ENCODE data around the gene CBFB. TPM values are rescaled to one million over a fixed set of nuclear protein-coding genes. Genes with fewer than 3 reads are reported as not detected.

Gene CBFB
- total RNA-seq, 4 donors from 2014 or later = 42.4 to 76.3 (median 48.2) TPM

DNA sequence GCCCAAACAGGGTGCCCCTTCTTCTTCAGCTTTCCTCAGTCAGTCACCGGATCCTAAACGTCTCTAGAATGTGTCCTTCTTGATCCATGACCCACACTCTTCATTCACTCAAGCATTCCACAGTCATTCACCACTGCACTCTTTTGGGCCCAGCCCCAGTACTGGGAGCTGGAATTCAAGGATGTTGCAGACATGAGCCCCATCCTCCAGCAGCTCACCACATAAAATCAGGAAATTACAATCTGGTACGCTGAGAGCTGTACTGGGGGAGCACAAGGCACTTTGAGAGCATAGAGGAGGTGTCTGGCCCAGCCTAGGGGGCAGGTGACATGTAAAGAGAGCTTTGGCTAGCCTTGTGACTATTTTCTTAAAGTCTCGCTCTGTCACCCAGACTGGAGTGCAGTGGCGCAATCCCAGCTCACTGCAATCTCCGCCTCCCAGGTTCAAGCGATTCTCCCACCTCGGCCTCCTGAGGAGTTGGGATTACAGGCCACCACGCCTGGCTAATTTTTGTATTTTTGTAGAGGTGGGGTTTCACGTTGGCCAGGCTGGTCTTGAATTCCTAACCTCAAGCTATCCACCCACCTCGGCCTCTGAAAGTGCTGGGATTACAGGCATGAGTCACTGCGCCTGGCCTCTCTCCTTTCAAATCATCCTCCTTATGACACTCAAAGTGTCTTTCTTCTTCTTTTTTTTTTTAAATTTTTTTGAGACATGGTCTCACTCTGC is 21.9 kb upstream of the CBFB start:
- intact Hi-C loops (cut with DNase I; ENCODE audit: low total_unique reads) = no loop called here

DNA sequence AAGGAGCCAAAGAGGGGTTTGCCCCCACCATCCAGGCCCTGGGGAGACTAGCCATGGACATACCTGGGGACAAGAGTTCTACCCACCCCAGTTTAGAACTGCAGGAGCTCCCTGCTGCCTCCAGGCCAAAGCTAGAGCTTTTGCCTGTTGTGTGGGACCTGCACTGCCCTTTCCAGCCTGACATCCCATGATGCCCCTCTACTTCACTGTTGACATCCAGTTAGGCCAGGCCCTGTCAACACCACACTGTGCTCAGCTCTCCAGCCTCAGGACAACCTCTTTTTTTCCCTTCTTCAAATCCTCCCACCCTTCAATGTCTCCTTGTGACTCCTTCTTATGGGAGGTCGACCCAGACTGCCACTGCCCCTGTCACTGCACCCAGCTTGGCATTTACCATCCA is 19.8 kb upstream of the CBFB start:
- no peak for TF ChIP-seq POLR2A (IDR thresholded peaks at IDR 0.05)
- TF ChIP-seq, protein P1, sequence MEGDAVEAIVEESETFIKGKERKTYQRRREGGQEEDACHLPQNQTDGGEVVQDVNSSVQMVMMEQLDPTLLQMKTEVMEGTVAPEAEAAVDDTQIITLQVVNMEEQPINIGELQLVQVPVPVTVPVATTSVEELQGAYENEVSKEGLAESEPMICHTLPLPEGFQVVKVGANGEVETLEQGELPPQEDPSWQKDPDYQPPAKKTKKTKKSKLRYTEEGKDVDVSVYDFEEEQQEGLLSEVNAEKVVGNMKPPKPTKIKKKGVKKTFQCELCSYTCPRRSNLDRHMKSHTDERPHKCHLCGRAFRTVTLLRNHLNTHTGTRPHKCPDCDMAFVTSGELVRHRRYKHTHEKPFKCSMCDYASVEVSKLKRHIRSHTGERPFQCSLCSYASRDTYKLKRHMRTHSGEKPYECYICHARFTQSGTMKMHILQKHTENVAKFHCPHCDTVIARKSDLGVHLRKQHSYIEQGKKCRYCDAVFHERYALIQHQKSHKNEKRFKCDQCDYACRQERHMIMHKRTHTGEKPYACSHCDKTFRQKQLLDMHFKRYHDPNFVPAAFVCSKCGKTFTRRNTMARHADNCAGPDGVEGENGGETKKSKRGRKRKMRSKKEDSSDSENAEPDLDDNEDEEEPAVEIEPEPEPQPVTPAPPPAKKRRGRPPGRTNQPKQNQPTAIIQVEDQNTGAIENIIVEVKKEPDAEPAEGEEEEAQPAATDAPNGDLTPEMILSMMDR (IDR thresholded peaks at IDR 0.05) = no peak
- 21 to 61% methylated on average over 1 of the region's 1 CpG for WGBS, 2 donors
- intact Hi-C loops (cut with DNase I; ENCODE audit: low total_unique reads) = no loop called here
- no peak for DNase-seq (ENCODE audit: low spot score in 2 of 2)
- no peak overlapping the region for H3K4me3 ChIP-seq (ENCODE audit: low read depth, poor library complexity, severe bottlenecking)

More for the DNA sequence above, 21.9 kb upstream of the CBFB start:
- WGBS, 2 donors = 83 to 88% methylated on average over 12 of the region's 12 CpGs
- no peak for DNase-seq (ENCODE audit: low spot score in 2 of 2)
- TF ChIP-seq, protein P1 (IDR thresholded peaks at IDR 0.05) = no peak
- no peak for TF ChIP-seq POLR2A (IDR thresholded peaks at IDR 0.05)
- no peak overlapping the region for H3K4me3 ChIP-seq (ENCODE audit: low read depth, poor library complexity, severe bottlenecking)

DNA sequence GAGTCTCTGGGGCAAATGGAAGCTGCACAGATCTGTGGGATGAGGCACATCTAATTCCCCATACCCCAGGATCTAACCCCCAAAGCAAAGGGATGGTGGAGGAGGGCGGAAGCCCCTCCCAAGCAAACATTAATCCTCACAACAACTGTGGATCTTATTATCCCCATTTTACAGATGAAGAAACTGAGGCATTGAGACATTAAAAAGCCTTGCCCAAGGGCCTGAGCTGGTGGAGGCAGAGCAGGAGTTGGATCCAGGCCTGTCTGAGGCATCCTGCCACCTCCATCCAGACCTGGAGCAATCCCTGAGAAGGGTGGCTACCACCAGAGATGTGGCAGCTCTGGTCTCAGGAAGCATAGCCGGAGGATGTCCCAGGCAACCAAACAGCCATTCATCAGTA is 17.7 kb upstream of the CBFB start:
- DNase-seq (ENCODE audit: low spot score in 2 of 2) = no peak
- WGBS, 2 donors = 92 to 94% methylated on average over 2 of the region's 2 CpGs
- no peak overlapping the region for H3K4me3 ChIP-seq (ENCODE audit: low read depth, poor library complexity, severe bottlenecking)
- intact Hi-C loops (cut with DNase I; ENCODE audit: low total_unique reads) = no loop called here
- TF ChIP-seq POLR2A (IDR thresholded peaks at IDR 0.05) = no peak
- TF ChIP-seq, protein P1 (IDR thresholded peaks at IDR 0.05) = no peak

DNA sequence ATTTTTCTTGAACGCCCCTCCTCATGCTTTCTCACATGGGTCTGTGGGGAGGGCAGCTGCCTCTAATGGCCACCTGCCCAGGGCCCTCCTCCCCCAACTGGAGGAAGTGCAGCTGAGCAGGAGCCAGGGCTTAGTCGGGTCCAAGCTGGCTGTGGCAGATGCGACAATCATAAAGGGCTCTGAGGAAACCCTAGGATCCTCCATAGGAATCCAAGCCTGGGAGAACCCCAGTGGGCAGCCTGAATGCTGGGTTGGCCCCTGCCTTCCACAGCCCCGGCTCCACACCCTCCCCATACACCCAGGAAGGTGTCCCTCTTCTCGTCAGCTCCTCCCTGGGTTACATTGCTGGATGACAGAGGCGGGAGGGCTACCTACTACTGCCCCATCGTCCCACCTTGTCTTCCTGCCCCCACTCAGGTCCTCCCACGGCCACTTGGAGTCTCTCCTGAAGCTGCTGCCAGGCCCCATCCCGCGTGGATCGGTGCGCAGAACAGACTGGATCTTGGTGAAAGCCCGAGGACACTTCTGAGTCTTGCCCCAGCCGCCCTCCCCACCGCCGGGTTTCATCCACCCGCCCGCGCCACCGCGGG is 15.6 kb upstream of the CBFB start:
- 9 to 12% methylated on average over 13 to 20 of the region's 21 CpGs for WGBS, 2 donors
- no peak for TF ChIP-seq POLR2A (IDR thresholded peaks at IDR 0.05)
- TF ChIP-seq, protein P1 (IDR thresholded peaks at IDR 0.05) = no peak
- intact Hi-C loops (cut with DNase I; ENCODE audit: low total_unique reads) = no loop called here
- peak overlapping the region; percentile 27 for H3K4me3 ChIP-seq (ENCODE audit: low read depth, poor library complexity, severe bottlenecking)
- no peak for DNase-seq (ENCODE audit: low spot score in 2 of 2)

DNA sequence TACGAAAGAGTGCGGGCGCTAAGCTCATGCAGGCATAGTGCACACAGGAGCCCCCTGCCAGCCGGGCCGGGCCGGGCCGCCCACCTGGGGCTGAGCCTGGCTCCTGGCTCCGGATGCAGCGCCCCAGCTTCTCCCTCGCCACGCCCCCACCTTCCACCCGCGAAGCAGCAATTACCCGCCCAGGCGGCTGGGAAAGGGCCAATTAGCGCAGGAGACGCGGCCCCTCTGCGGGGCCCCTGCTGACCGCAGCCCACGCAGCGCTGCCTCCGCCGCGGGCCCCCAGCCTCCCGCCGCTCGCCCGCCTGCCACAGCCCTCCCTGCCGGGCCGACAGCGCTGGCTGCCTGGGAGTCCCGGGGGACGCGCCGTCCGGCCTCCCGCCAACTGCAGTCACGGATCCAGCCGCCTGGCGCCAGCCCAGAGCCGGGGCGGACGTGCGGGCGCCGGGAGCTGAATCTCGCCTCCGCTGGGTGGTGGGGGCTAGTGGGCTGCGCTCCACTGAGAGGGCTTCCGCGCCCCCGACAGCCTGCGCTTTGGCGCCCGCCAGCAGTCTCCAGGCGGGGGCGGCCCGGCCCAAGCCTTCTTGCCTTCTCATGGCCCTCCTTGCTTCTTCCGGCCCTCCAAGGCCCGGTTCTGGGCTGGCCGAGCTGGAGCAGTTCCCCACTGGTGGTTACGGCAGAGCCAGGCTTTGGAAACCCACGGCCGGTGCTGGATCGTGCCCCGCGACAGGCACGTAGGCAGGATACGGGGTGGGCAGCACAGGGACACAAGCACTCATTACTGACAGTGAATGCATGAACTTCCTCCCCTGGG is 14.9 kb upstream of the CBFB start:
- TF ChIP-seq, protein P1 (IDR thresholded peaks at IDR 0.05) = no peak
- no peak for TF ChIP-seq POLR2A (IDR thresholded peaks at IDR 0.05)
- WGBS, 2 donors = 1 to 8% methylated on average over 16 to 19 of the region's 70 CpGs
- intact Hi-C loops (cut with DNase I; ENCODE audit: low total_unique reads) = no loop called here

More for the DNA sequence above, 14.9 kb upstream of the CBFB start:
- H3K4me3 ChIP-seq (ENCODE audit: low read depth, poor library complexity, severe bottlenecking) = peak overlapping the region; percentile 27
- peak in 1 of 2 donors; percentile 93 for DNase-seq (ENCODE audit: low spot score in 2 of 2)

Data from lower leg skin (tissue), 4 donors.